ENCODE data around the gene IFIT2. TPM values are rescaled to one million over a fixed set of nuclear protein-coding genes. Genes with fewer than 3 reads are reported as not detected.

The IFIT2 gene
- total and polyA plus RNA-seq, 4 donors: 4.8 to 5.5 (median 5.2) TPM

GRCh38 chr10:89296220-89296648 lies 5.6 kb upstream of the IFIT2 start (continued):
- TF ChIP-seq HNF4G (IDR thresholded peaks at IDR 0.05) (no peak), FOXA2 (IDR thresholded peaks at IDR 0.05) (no peak), JUND (IDR thresholded peaks at IDR 0.05) (peak in 1 of 2 donors; percentile 12)

GRCh38 chr10:89297356-89297755 lies 4.5 kb upstream of the IFIT2 start:
- Histone ChIP-seq H3K4me3 (ENCODE audit: low read depth in 1 of 3, low read length in 3 of 3) (no peak overlapping the region), H3K4me1 (ENCODE audit: control insufficient read depth in 4 of 4, insufficient read depth in 4 of 4, low read length in 3 of 4) (peaks cover 3 to 22% (median 15%) of the 10 kb centered on the region in 4 donors), H3K27ac (ENCODE audit: low read depth in 1 of 2, low read length in 2 of 2) (no peak overlapping the region), H3K36me3 (ENCODE audit: control insufficient read depth in 4 of 4, insufficient read depth in 3 of 4, low read depth in 1 of 4, low read length in 3 of 4) (no peaks in the 10 kb centered on the region), H3K27me3 (ENCODE audit: control insufficient read depth in 4 of 4, insufficient read depth in 4 of 4, low read length in 3 of 4) (no peaks in the 10 kb centered on the region), H3K9me3 (ENCODE audit: control insufficient read depth in 4 of 4, low read length in 3 of 4) (no peaks in the 10 kb centered on the region), H3K9ac (ENCODE audit: low read depth in 1 of 2, low read length in 2 of 2) (no peak overlapping the region)
- TF ChIP-seq SP1 (IDR thresholded peaks at IDR 0.05): no peak
- TF ChIP-seq FOXA2 (IDR thresholded peaks at IDR 0.05): no peak
- no peak for DNase-seq (ENCODE audit: low spot score)
- 98% methylated on average over 4 of the region's 4 CpGs for WGBS

- Histone ChIP-seq H3K4me3 (ENCODE audit: low read depth in 1 of 3, low read length in 3 of 3) (no peak overlapping the region), H3K36me3 (ENCODE audit: control insufficient read depth in 4 of 4, insufficient read depth in 3 of 4, low read depth in 1 of 4, low read length in 3 of 4) (no peaks in the 10 kb centered on the region), H3K4me1 (ENCODE audit: control insufficient read depth in 4 of 4, insufficient read depth in 4 of 4, low read length in 3 of 4) (peaks cover 3 to 23% (median 16%) of the 10 kb centered on the region in 4 donors), H3K27me3 (ENCODE audit: control insufficient read depth in 4 of 4, insufficient read depth in 4 of 4, low read length in 3 of 4) (no peaks in the 10 kb centered on the region), H3K9ac (ENCODE audit: low read depth in 1 of 2, low read length in 2 of 2) (no peak overlapping the region), H3K27ac (ENCODE audit: low read depth in 1 of 2, low read length in 2 of 2) (no peak overlapping the region), H3K9me3 (ENCODE audit: control insufficient read depth in 4 of 4, low read length in 3 of 4) (no peaks in the 10 kb centered on the region)
- TF ChIP-seq FOXA1 (IDR thresholded peaks at IDR 0.05) (no peak), ATF3 (IDR thresholded peaks at IDR 0.05) (no peak), SP1 (IDR thresholded peaks at IDR 0.05) (no peak), HNF4A (conservative IDR thresholded peaks at IDR 0.05) (no peak), RXRA (IDR thresholded peaks at IDR 0.05) (no peak), REST (IDR thresholded peaks at IDR 0.05) (no peak), EGR1 (IDR thresholded peaks at IDR 0.05; ENCODE audit: low read depth in 2 of 2) (no peak), RAD21 (IDR thresholded peaks at IDR 0.05) (no peak), JUND (IDR thresholded peaks at IDR 0.05) (no peak), ZBTB33 (IDR thresholded peaks at IDR 0.05) (no peak), TAF1 (conservative IDR thresholded peaks at IDR 0.05) (no peak)
- DNase-seq (ENCODE audit: low spot score): no peak
- 92% methylated on average over 5 of the region's 5 CpGs for WGBS
Measured at GRCh38 chr10:89297791-89298190, 4.1 kb upstream of the IFIT2 start.

Measured in liver (tissue), 9 donors.